HepG2 (cell line): ENCODE data around the gene FRAS1.

ENCODE experiments used
- CTCF ChIP-seq: sonication (generic); formaldehyde crosslinking; IDR thresholded peaks from 2 replicates; pipeline ENCODE4 v1.5.0; 2020; ENCODE audit warnings: mild to moderate bottlenecking, missing genetic modification reagents, moderate library complexity
- POLR2A ChIP-seq, 2 experiments: IDR thresholded peaks; 2 replicates each; pipeline ENCODE4 v1.6.1; 2011; ENCODE audit warnings: low read depth in 2 of 2, low read length in 2 of 2, mild to moderate bottlenecking in 1 of 2, moderate library complexity in 1 of 2; ENCODE audit not compliant: insufficient read depth in 1 of 2

GRCh38 chr4:78293821-78294301 is 236.7 kb downstream of the FRAS1 start:
- TF ChIP-seq CTCF (CRISPR knock-in tag) (no peak; the same call in 1 of the 2 replicates), POLR2A (IDR thresholded peaks at IDR 0.05; ENCODE audit: insufficient read depth in 1 of 2, low read depth in 2 of 2, low read length in 2 of 2) (no peak)
